ENCODE results near the gene TOB2.
"Not testable (repeated sequence)": the region's sequence is repeated elsewhere in the genome, so short reads cannot be mapped to it uniquely, and the experiment has no call there.

The TOB2 gene

GRCh38 chr22:41446057-41446501 lies 522 bp downstream of the TOB2 start:
- no peaks in the 10 kb centered on the region for H3K9me3 Mint-ChIP-seq
- H3K4me1 Mint-ChIP-seq (ENCODE audit: low read depth): peaks cover 16% of the 10 kb centered on the region
- H3K4me3 Mint-ChIP-seq: peak overlapping the region; percentile 89
- H3K27ac Mint-ChIP-seq: peak overlapping the region; percentile 97
- H3K36me3 Mint-ChIP-seq (ENCODE audit: low read depth): peaks cover 7% of the 10 kb centered on the region
- H3K27me3 Mint-ChIP-seq (ENCODE audit: low read depth): no peaks in the 10 kb centered on the region
- no peak for DNase-seq (ENCODE audit: low spot score)

GRCh38 chr22:41445129-41446056 lies 1.2 kb downstream of the TOB2 start:
- H3K27ac Mint-ChIP-seq: peak overlapping the region; percentile 79
- peaks cover 7% of the 10 kb centered on the region for H3K36me3 Mint-ChIP-seq (ENCODE audit: low read depth)
- peak overlapping the region; percentile 89 for H3K4me3 Mint-ChIP-seq
- peak; percentile 23 for DNase-seq (ENCODE audit: low spot score)
- H3K9me3 Mint-ChIP-seq: no peaks in the 10 kb centered on the region
- no peaks in the 10 kb centered on the region for H3K27me3 Mint-ChIP-seq (ENCODE audit: low read depth)
- peaks cover 16% of the 10 kb centered on the region for H3K4me1 Mint-ChIP-seq (ENCODE audit: low read depth)

- peak overlapping the region; percentile 79 for H3K27ac Mint-ChIP-seq
These were observed 2.1 kb downstream of the TOB2 start for GRCh38 chr22:41444360-41445128.

GRCh38 chr22:41442240-41442792 lies 4.3 kb downstream of the TOB2 start:
- Mint-ChIP-seq H3K27me3 (ENCODE audit: low read depth) (no peaks in the 10 kb centered on the region), H3K36me3 (ENCODE audit: low read depth) (peaks cover 9% of the 10 kb centered on the region), H3K9me3 (no peaks in the 10 kb centered on the region), H3K4me1 (ENCODE audit: low read depth) (peaks cover 9% of the 10 kb centered on the region), H3K4me3 (no peak overlapping the region), H3K27ac (no peak overlapping the region)
- DNase-seq (ENCODE audit: low spot score): no peak

More at GRCh38 chr22:41444360-41445128, 2.1 kb downstream of the TOB2 start:
- no peaks in the 10 kb centered on the region for H3K27me3 Mint-ChIP-seq (ENCODE audit: low read depth)
- no peaks in the 10 kb centered on the region for H3K9me3 Mint-ChIP-seq
- H3K4me3 Mint-ChIP-seq: peak overlapping the region; percentile 89
- DNase-seq (ENCODE audit: low spot score): peak; percentile 89
- H3K4me1 Mint-ChIP-seq (ENCODE audit: low read depth): peaks cover 16% of the 10 kb centered on the region
- peaks cover 7% of the 10 kb centered on the region for H3K36me3 Mint-ChIP-seq (ENCODE audit: low read depth)

GRCh38 chr22:41440511-41440910 lies 6.1 kb downstream of the TOB2 start:
- H3K4me3 Mint-ChIP-seq; DNase-seq (ENCODE audit: low spot score); H3K27ac Mint-ChIP-seq; H3K27me3 Mint-ChIP-seq (ENCODE audit: low read depth); H3K9me3 Mint-ChIP-seq: not testable (repeated sequence)
- Mint-ChIP-seq H3K36me3 (ENCODE audit: low read depth) (peaks cover 22% of the 10 kb centered on the region), H3K4me1 (ENCODE audit: low read depth) (peaks cover 11% of the 10 kb centered on the region)

- H3K36me3 Mint-ChIP-seq (ENCODE audit: low read depth): peaks cover 27% of the 10 kb centered on the region
- H3K27ac Mint-ChIP-seq: no peak overlapping the region
- no peak for DNase-seq (ENCODE audit: low spot score)
- H3K27me3 Mint-ChIP-seq (ENCODE audit: low read depth): no peaks in the 10 kb centered on the region
- H3K9me3 Mint-ChIP-seq: no peaks in the 10 kb centered on the region
- H3K4me3 Mint-ChIP-seq: no peak overlapping the region
- peaks cover 5% of the 10 kb centered on the region for H3K4me1 Mint-ChIP-seq (ENCODE audit: low read depth)
These were observed 9.4 kb downstream of the TOB2 start for GRCh38 chr22:41437198-41437597.

- H3K27ac Mint-ChIP-seq: no peak overlapping the region
- H3K4me3 Mint-ChIP-seq: no peak overlapping the region
- peaks cover 3% of the 10 kb centered on the region for H3K4me1 Mint-ChIP-seq (ENCODE audit: low read depth)
- H3K36me3 Mint-ChIP-seq (ENCODE audit: low read depth): peaks cover 30% of the 10 kb centered on the region
- no peak for DNase-seq (ENCODE audit: low spot score)
- H3K27me3 Mint-ChIP-seq (ENCODE audit: low read depth): no peaks in the 10 kb centered on the region
- no peaks in the 10 kb centered on the region for H3K9me3 Mint-ChIP-seq
These were observed 10.1 kb downstream of the TOB2 start for GRCh38 chr22:41436322-41437113.

- Mint-ChIP-seq H3K9me3 (no peaks in the 10 kb centered on the region), H3K4me1 (ENCODE audit: low read depth) (peaks cover 3% of the 10 kb centered on the region), H3K27me3 (ENCODE audit: low read depth) (no peaks in the 10 kb centered on the region), H3K4me3 (no peak overlapping the region), H3K36me3 (ENCODE audit: low read depth) (peaks cover 36% of the 10 kb centered on the region), H3K27ac (no peak overlapping the region)
- DNase-seq (ENCODE audit: low spot score): no peak
These were observed 11.0 kb downstream of the TOB2 start for GRCh38 chr22:41435560-41435959.

GRCh38 chr22:41434361-41435003 lies 12.1 kb downstream of the TOB2 start:
- H3K36me3 Mint-ChIP-seq (ENCODE audit: low read depth): peaks cover 36% of the 10 kb centered on the region
- DNase-seq (ENCODE audit: low spot score); H3K27ac Mint-ChIP-seq; H3K4me1 Mint-ChIP-seq (ENCODE audit: low read depth); H3K27me3 Mint-ChIP-seq (ENCODE audit: low read depth); H3K9me3 Mint-ChIP-seq; H3K4me3 Mint-ChIP-seq: not testable (repeated sequence)

GRCh38 chr22:41433480-41433879 lies 13.1 kb downstream of the TOB2 start:
- not testable (repeated sequence) for H3K27ac Mint-ChIP-seq; H3K4me1 Mint-ChIP-seq (ENCODE audit: low read depth); H3K27me3 Mint-ChIP-seq (ENCODE audit: low read depth); H3K9me3 Mint-ChIP-seq; H3K4me3 Mint-ChIP-seq; DNase-seq (ENCODE audit: low spot score)
- peaks cover 36% of the 10 kb centered on the region for H3K36me3 Mint-ChIP-seq (ENCODE audit: low read depth)

GRCh38 chr22:41431656-41432055 lies 14.9 kb downstream of the TOB2 start:
- Mint-ChIP-seq H3K9me3 (no peaks in the 10 kb centered on the region), H3K4me1 (ENCODE audit: low read depth) (peaks cover 7% of the 10 kb centered on the region), H3K36me3 (ENCODE audit: low read depth) (peaks cover 33% of the 10 kb centered on the region)

GRCh38 chr22:41429951-41430332 lies 16.7 kb downstream of the TOB2 start:
- Mint-ChIP-seq H3K4me1 (ENCODE audit: low read depth) (peaks cover 11% of the 10 kb centered on the region), H3K9me3 (no peaks in the 10 kb centered on the region), H3K36me3 (ENCODE audit: low read depth) (peaks cover 29% of the 10 kb centered on the region), H3K4me3 (no peak overlapping the region), H3K27ac (no peak overlapping the region), H3K27me3 (ENCODE audit: low read depth) (no peaks in the 10 kb centered on the region)
- DNase-seq (ENCODE audit: low spot score): no peak

More at GRCh38 chr22:41431656-41432055, 14.9 kb downstream of the TOB2 start:
- DNase-seq (ENCODE audit: low spot score): no peak
- no peak overlapping the region for H3K4me3 Mint-ChIP-seq
- no peaks in the 10 kb centered on the region for H3K27me3 Mint-ChIP-seq (ENCODE audit: low read depth)
- no peak overlapping the region for H3K27ac Mint-ChIP-seq
